ENCODE data around the gene KIF6.

- TF ChIP-seq CTCF (IDR thresholded peaks at IDR 0.05) (no peak), EP300 (IDR thresholded peaks at IDR 0.05; ENCODE audit: low read depth) (no peak), POLR2AphosphoS5 (IDR thresholded peaks at IDR 0.05) (no peak), POLR2A (IDR thresholded peaks at IDR 0.05) (no peak)
Measured at GRCh38 chr6:39614393-39614950, 110.7 kb downstream of the KIF6 start.
